Measurements from ENCODE around the gene SDK2. TPM values are rescaled to one million over a fixed set of nuclear protein-coding genes. Genes with fewer than 3 reads are reported as not detected.

The SDK2 gene
- total and polyA plus RNA-seq, 9 of the 15 experiments (the other 6 are each of a cell fraction or from before 2014, with no cell fraction given) = 0.04 TPM; not detected in 8

DNA sequence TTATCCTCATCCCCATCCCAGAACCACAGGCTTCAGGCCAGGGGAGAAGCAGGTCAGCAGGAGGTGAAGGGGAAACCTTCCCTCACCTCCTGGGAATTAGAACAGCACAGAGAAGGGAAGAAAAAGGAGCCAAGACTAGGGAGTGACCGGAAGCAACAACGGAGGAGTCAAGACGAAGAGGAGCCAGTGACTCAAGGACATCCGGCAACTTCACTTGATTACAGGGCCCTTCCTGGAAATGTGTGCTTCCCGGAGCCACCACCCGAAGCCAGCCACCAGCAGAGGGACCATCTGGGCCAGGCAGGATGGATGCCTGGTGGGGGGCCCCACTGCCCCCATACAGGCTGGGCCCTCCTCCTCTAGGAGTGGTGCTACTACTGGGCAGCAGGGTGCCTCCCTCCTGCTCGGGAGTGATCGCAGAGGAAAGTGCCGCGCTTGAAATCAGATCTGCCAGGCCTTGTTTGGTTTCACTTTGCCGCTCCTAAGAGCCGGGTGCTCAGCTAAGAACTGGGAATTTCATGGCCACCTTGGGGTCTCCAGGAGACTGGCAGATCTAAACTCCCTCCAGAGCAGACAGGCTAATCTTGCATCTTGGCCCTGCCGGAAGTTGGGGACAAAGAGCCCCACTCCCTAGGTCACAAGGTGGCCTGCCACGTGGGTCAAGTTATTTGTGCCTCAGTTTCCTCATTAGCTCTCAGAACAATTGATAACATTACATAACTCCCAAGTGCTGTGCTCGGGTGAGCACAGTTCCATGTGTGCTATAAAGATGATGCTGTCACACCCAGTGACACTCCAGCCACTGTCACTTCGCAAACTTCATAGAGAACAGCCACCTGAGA lies 339.1 kb downstream of the SDK2 start (continued):
- TF ChIP-seq, protein P1, sequence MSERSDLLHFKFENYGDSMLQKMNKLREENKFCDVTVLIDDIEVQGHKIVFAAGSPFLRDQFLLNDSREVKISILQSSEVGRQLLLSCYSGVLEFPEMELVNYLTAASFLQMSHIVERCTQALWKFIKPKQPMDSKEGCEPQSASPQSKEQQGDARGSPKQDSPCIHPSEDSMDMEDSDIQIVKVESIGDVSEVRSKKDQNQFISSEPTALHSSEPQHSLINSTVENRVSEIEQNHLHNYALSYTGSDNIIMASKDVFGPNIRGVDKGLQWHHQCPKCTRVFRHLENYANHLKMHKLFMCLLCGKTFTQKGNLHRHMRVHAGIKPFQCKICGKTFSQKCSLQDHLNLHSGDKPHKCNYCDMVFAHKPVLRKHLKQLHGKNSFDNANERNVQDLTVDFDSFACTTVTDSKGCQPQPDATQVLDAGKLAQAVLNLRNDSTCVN (CRISPR knock-in tag; IDR thresholded peaks at IDR 0.05) = no peak
- TF ChIP-seq, protein P2, sequence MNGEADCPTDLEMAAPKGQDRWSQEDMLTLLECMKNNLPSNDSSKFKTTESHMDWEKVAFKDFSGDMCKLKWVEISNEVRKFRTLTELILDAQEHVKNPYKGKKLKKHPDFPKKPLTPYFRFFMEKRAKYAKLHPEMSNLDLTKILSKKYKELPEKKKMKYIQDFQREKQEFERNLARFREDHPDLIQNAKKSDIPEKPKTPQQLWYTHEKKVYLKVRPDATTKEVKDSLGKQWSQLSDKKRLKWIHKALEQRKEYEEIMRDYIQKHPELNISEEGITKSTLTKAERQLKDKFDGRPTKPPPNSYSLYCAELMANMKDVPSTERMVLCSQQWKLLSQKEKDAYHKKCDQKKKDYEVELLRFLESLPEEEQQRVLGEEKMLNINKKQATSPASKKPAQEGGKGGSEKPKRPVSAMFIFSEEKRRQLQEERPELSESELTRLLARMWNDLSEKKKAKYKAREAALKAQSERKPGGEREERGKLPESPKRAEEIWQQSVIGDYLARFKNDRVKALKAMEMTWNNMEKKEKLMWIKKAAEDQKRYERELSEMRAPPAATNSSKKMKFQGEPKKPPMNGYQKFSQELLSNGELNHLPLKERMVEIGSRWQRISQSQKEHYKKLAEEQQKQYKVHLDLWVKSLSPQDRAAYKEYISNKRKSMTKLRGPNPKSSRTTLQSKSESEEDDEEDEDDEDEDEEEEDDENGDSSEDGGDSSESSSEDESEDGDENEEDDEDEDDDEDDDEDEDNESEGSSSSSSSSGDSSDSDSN (IDR thresholded peaks at IDR 0.05; ENCODE audit: borderline replicate concordance in 1 of 2, low read depth in 2 of 2, low read length in 2 of 2) = peak; percentile 57 to 88; a peak in 1 of 4 replicates
- no peak for TF ChIP-seq NR3C1 (CRISPR knock-in tag; IDR thresholded peaks at IDR 0.05)
- TF ChIP-seq FOXK2 (conservative IDR thresholded peaks at IDR 0.05 in 1 of 2, IDR thresholded peaks at IDR 0.05 in 1 of 2; ENCODE audit: low read depth in 2 of 2) = peak; percentile 74 to 82
- peak; percentile 4; the same call in 1 of the 2 replicates for TF ChIP-seq PHF21A (IDR thresholded peaks at IDR 0.05; ENCODE audit: borderline replicate concordance, low read depth)
- TF ChIP-seq, protein P3, sequence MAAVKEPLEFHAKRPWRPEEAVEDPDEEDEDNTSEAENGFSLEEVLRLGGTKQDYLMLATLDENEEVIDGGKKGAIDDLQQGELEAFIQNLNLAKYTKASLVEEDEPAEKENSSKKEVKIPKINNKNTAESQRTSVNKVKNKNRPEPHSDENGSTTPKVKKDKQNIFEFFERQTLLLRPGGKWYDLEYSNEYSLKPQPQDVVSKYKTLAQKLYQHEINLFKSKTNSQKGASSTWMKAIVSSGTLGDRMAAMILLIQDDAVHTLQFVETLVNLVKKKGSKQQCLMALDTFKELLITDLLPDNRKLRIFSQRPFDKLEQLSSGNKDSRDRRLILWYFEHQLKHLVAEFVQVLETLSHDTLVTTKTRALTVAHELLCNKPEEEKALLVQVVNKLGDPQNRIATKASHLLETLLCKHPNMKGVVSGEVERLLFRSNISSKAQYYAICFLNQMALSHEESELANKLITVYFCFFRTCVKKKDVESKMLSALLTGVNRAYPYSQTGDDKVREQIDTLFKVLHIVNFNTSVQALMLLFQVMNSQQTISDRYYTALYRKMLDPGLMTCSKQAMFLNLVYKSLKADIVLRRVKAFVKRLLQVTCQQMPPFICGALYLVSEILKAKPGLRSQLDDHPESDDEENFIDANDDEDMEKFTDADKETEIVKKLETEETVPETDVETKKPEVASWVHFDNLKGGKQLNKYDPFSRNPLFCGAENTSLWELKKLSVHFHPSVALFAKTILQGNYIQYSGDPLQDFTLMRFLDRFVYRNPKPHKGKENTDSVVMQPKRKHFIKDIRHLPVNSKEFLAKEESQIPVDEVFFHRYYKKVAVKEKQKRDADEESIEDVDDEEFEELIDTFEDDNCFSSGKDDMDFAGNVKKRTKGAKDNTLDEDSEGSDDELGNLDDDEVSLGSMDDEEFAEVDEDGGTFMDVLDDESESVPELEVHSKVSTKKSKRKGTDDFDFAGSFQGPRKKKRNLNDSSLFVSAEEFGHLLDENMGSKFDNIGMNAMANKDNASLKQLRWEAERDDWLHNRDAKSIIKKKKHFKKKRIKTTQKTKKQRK (IDR thresholded peaks at IDR 0.05; ENCODE audit: borderline replicate concordance, low read depth, low read length) = no peak
- TF ChIP-seq SMARCC2 (IDR thresholded peaks at IDR 0.05; ENCODE audit: low read depth) = no peak
- peak in 1 of 2 experiments; percentile 15; a peak in 1 of 4 replicates for TF ChIP-seq HDAC1 (IDR thresholded peaks at IDR 0.05)
- peak; percentile 61 for TF ChIP-seq ELF1 (tag; IDR thresholded peaks at IDR 0.05)
- TF ChIP-seq GTF2A2 (tag; IDR thresholded peaks at IDR 0.05) = no peak
- TF ChIP-seq GATAD2B (IDR thresholded peaks at IDR 0.05; ENCODE audit: borderline replicate concordance) = no peak; the same call in 1 of the 2 replicates
- TF ChIP-seq JUNB (CRISPR knock-in tag; conservative IDR thresholded peaks at IDR 0.05) = no peak
- TF ChIP-seq JUN (IDR thresholded peaks at IDR 0.05; ENCODE audit: borderline replicate concordance, low read depth, low read length) = no peak
- TF ChIP-seq JUN (CRISPR knock-in tag; IDR thresholded peaks at IDR 0.05; ENCODE audit: borderline replicate concordance) = no peak
- TF ChIP-seq MEIS2 (IDR thresholded peaks at IDR 0.05; ENCODE audit: partially characterized antibody) = no peak
- TF ChIP-seq, protein P4, sequence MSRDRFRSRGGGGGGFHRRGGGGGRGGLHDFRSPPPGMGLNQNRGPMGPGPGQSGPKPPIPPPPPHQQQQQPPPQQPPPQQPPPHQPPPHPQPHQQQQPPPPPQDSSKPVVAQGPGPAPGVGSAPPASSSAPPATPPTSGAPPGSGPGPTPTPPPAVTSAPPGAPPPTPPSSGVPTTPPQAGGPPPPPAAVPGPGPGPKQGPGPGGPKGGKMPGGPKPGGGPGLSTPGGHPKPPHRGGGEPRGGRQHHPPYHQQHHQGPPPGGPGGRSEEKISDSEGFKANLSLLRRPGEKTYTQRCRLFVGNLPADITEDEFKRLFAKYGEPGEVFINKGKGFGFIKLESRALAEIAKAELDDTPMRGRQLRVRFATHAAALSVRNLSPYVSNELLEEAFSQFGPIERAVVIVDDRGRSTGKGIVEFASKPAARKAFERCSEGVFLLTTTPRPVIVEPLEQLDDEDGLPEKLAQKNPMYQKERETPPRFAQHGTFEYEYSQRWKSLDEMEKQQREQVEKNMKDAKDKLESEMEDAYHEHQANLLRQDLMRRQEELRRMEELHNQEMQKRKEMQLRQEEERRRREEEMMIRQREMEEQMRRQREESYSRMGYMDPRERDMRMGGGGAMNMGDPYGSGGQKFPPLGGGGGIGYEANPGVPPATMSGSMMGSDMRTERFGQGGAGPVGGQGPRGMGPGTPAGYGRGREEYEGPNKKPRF (IDR thresholded peaks at IDR 0.05; ENCODE audit: low read depth, low read length) = no peak

All from K562 (cell line).